ENCODE data around the gene PDK2. TPM values are rescaled to one million over a fixed set of nuclear protein-coding genes. Genes with fewer than 3 reads are reported as not detected.

PDK2 gene
- total and polyA plus RNA-seq, 9 of the 15 experiments (the other 6 are each of a cell fraction or from before 2014, with no cell fraction given) = 0.03 to 2.5 (median 1.4) TPM

- peak overlapping the region in 1 of 2 experiments; percentile 10; a peak in 1 of 4 replicates for H3K9ac ChIP-seq (ENCODE audit: insufficient read depth in 1 of 2, low read depth in 2 of 2, low read length in 2 of 2)
- BruUV-seq (replicated peaks) = no TSS peak
- H3K9me1 ChIP-seq (ENCODE audit: control insufficient read depth, insufficient read depth, low read length) = no peaks in the 10 kb centered on the region
- H3K9me3 ChIP-seq (replicated peaks; ENCODE audit: control insufficient read depth, insufficient read depth, low read depth, low read length) = no peaks in the 10 kb centered on the region
- DNase-seq (ENCODE audit: extremely low read depth in 1 of 4, low spot score in 3 of 4) = peak; percentile 21 to 56 (median 28)
- peak; percentile 49 for ATAC-seq
- H3K4me2 ChIP-seq (ENCODE audit: insufficient read depth, low read length) = no peak overlapping the region
- H3K27ac ChIP-seq (ENCODE audit: extremely low read depth, low read depth, low read length) = no peak overlapping the region
- H4K20me1 ChIP-seq (replicated peaks; ENCODE audit: control insufficient read depth, insufficient read depth, low read length) = peaks cover 3% of the 10 kb centered on the region; the same call in 1 of the 2 replicates
- peaks cover 6 to 24% of the 10 kb centered on the region in 2 experiments for H3K27me3 ChIP-seq (ENCODE audit: control insufficient read depth in 2 of 2, insufficient read depth in 2 of 2, low read length in 2 of 2)
- in situ Hi-C loops (cut with MboI) (no loop called here), intact Hi-C loops (cut with micrococcal nuclease) (no loop called here)
- H2AFZ ChIP-seq (ENCODE audit: low read depth, low read length) = no peak overlapping the region
- no peaks in the 10 kb centered on the region for H3K36me3 ChIP-seq (ENCODE audit: control insufficient read depth, insufficient read depth, low read length)
- no peak for FAIRE-seq
- H3K79me2 ChIP-seq (ENCODE audit: control insufficient read depth, insufficient read depth, low read length) = no peaks in the 10 kb centered on the region
- ChIA-PET CTCF (ENCODE audit: low intra/inter-chr PET ratio) (no interaction called here), POLR2A (interaction anchor here (0.6 to 1.3 kb wide), 3 partner anchors 12 to 36 kb away, joined by 3 to 5 read pairs (median 4); no protein-coding TSS in a partner anchor)
- peaks cover 0 to 4% of the 10 kb centered on the region in 2 experiments; a peak in 1 of 5 replicates for H3K4me1 ChIP-seq (replicated peaks in 1 of 2; ENCODE audit: control insufficient read depth in 2 of 2, insufficient read depth in 2 of 2, low read length in 2 of 2)
- H3K4me3 ChIP-seq = no peak overlapping the region
- 3% methylated on average over 16 of the region's 20 CpGs for WGBS (ENCODE audit: insufficient coverage, low coverage, missing lambda C conversion rate)
- peak; percentile 20; the same call in 1 of the 2 replicates for TF ChIP-seq SPI1 (IDR thresholded peaks at IDR 0.05; ENCODE audit: borderline replicate concordance, low read depth, low read length)
- TF ChIP-seq ZNF140 (CRISPR knock-in tag; IDR thresholded peaks at IDR 0.05) = no peak
- TF ChIP-seq KLF13 (tag; IDR thresholded peaks at IDR 0.05; ENCODE audit: borderline replicate concordance, low read depth) = no peak
- no peak for TF ChIP-seq KDM5B (IDR thresholded peaks at IDR 0.05; ENCODE audit: insufficient replicate concordance, low read depth, low read length)
- TF ChIP-seq, protein P1, sequence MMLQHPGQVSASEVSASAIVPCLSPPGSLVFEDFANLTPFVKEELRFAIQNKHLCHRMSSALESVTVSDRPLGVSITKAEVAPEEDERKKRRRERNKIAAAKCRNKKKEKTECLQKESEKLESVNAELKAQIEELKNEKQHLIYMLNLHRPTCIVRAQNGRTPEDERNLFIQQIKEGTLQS (IDR thresholded peaks at IDR 0.05) = peak; percentile 46
- TF ChIP-seq, protein P1 (CRISPR knock-in tag; conservative IDR thresholded peaks at IDR 0.05) = no peak
- TF ChIP-seq, protein P2, sequence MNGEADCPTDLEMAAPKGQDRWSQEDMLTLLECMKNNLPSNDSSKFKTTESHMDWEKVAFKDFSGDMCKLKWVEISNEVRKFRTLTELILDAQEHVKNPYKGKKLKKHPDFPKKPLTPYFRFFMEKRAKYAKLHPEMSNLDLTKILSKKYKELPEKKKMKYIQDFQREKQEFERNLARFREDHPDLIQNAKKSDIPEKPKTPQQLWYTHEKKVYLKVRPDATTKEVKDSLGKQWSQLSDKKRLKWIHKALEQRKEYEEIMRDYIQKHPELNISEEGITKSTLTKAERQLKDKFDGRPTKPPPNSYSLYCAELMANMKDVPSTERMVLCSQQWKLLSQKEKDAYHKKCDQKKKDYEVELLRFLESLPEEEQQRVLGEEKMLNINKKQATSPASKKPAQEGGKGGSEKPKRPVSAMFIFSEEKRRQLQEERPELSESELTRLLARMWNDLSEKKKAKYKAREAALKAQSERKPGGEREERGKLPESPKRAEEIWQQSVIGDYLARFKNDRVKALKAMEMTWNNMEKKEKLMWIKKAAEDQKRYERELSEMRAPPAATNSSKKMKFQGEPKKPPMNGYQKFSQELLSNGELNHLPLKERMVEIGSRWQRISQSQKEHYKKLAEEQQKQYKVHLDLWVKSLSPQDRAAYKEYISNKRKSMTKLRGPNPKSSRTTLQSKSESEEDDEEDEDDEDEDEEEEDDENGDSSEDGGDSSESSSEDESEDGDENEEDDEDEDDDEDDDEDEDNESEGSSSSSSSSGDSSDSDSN (IDR thresholded peaks at IDR 0.05; ENCODE audit: borderline replicate concordance in 1 of 2, low read depth in 2 of 2, low read length in 2 of 2) = 0 out of 4 replicates have a peak, but pooled peaks of 1 of the 2 experiments have one; percentile 25
- no peak for TF ChIP-seq HMGN3 (IDR thresholded peaks at IDR 0.05; ENCODE audit: borderline replicate concordance, extremely low read depth, insufficient read length, low read depth, low read length)
- no peak for TF ChIP-seq POLR2AphosphoS5 (IDR thresholded peaks at IDR 0.05; ENCODE audit: control insufficient read depth, insufficient read depth, low read depth, low read length)
- TF ChIP-seq, protein P3, sequence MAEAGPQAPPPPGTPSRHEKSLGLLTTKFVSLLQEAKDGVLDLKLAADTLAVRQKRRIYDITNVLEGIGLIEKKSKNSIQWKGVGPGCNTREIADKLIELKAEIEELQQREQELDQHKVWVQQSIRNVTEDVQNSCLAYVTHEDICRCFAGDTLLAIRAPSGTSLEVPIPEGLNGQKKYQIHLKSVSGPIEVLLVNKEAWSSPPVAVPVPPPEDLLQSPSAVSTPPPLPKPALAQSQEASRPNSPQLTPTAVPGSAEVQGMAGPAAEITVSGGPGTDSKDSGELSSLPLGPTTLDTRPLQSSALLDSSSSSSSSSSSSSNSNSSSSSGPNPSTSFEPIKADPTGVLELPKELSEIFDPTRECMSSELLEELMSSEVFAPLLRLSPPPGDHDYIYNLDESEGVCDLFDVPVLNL (CRISPR knock-in tag; IDR thresholded peaks at IDR 0.05; ENCODE audit: low read depth) = no peak
- TF ChIP-seq ZNF263 (CRISPR knock-in tag; IDR thresholded peaks at IDR 0.05; ENCODE audit: borderline replicate concordance) = peak; percentile 27; the same call in 1 of the 2 replicates
- TF ChIP-seq ZBTB1 (CRISPR knock-in tag; IDR thresholded peaks at IDR 0.05; ENCODE audit: borderline replicate concordance, low read depth) = no peak
- TF ChIP-seq ATF1 (CRISPR knock-in tag; IDR thresholded peaks at IDR 0.05) = no peak
- no peak for TF ChIP-seq ATF1 (tag; IDR thresholded peaks at IDR 0.05)
- no peak for TF ChIP-seq PKNOX1 (IDR thresholded peaks at IDR 0.05)
Observed at GRCh38 chr17:50064253-50065001, 30.7 kb upstream of the PDK2 start.

Data from K562 (cell line).